HepG2 (cell line): Measurements from ENCODE around the gene NRL. TPM values are rescaled to one million over a fixed set of nuclear protein-coding genes. Genes with fewer than 3 reads are reported as not detected.

Experiments
- HDAC1 ChIP-seq: sonication (generic); formaldehyde crosslinking; IDR thresholded peaks from 2 replicates; pipeline ENCODE4 v1.5.1; 2020; ENCODE audit warnings: mild to moderate bottlenecking, missing genetic modification reagents
- HOXA9 ChIP-seq: sonication (generic); formaldehyde crosslinking; IDR thresholded peaks from 2 replicates; pipeline ENCODE4 v1.8.1; 2022; ENCODE audit warnings: missing genetic modification reagents, mild to moderate bottlenecking, moderate library complexity, borderline replicate concordance
- KAT7 ChIP-seq: IDR thresholded peaks from 2 replicates; pipeline ENCODE4 v1.6.1; 2018; ENCODE audit warnings: borderline replicate concordance, missing compliant biosample characterization
- MED13 ChIP-seq: sonication (generic); formaldehyde crosslinking; IDR thresholded peaks from 2 replicates; pipeline ENCODE4 v1.5.0; 2020; ENCODE audit warnings: missing genetic modification reagents
- ZNF589 ChIP-seq: sonication (generic); formaldehyde crosslinking; conservative IDR thresholded peaks from 2 replicates; pipeline ENCODE4 v1.8.0; 2022; ENCODE audit warnings: mild to moderate bottlenecking, moderate library complexity, missing genetic modification reagents
- polyA plus RNA-seq, 8 experiments: library from polyadenylated mRNA; depleted of rRNA in 3 of 8; stranded (reverse) in 7 of 8; unstranded in 1 of 8; fragments of >200 nt; fragmentation: Illumina TruSeq in 4 of 8; extraction: Trizol in 4 of 8; gene quantifications; 2 replicates each; pipeline versions ENCODE4 v1.2.1 to v1.2.3, GENCODE V29; 2011 to 2016; ENCODE audit warnings: low read depth in 4 of 8, missing spikeins in 1 of 8, mixed read lengths in 1 of 8; ENCODE audit not compliant: insufficient read depth in 1 of 8
- total RNA-seq, 5 experiments: library from RNA; depleted of rRNA; stranded (reverse); fragments of >200 nt; fragmentation: Illumina TruSeq; extraction: Trizol; gene quantifications; 2 replicates each; pipeline ENCODE4 v1.2.3, GENCODE V29; 2016; ENCODE audit warnings: low read depth in 1 of 5
- TF ChIP-seq, protein P1 (sequence below), 2 experiments: sonication (generic) in 1 of 2; formaldehyde crosslinking in 1 of 2; IDR thresholded peaks; 2 replicates each; pipeline versions ENCODE4 v1.4.0 to v1.6.1; 2016 to 2020; ENCODE audit warnings: borderline replicate concordance in 1 of 2, low read depth in 1 of 2, mild to moderate bottlenecking in 1 of 2, missing genetic modification reagents in 1 of 2
- TF ChIP-seq, protein P2 (sequence below): sonication (generic); formaldehyde crosslinking; IDR thresholded peaks from 2 replicates; pipeline ENCODE4 v1.5.1; 2020; ENCODE audit warnings: missing genetic modification reagents, mild to moderate bottlenecking, borderline replicate concordance
- TF ChIP-seq, protein P3 (sequence below): sonication (generic); formaldehyde crosslinking; IDR thresholded peaks from 2 replicates; pipeline ENCODE4 v1.5.1; 2020; ENCODE audit warnings: missing genetic modification reagents, mild to moderate bottlenecking, borderline replicate concordance
- TF ChIP-seq, protein P4 (sequence below): sonication (generic); formaldehyde crosslinking; IDR thresholded peaks from 2 replicates; pipeline ENCODE4 v1.4.0; 2020; ENCODE audit warnings: missing genetic modification reagents, borderline replicate concordance
- TF ChIP-seq, protein P5 (sequence below): sonication (generic); formaldehyde crosslinking; IDR thresholded peaks from 2 replicates; pipeline ENCODE4 v1.8.0; 2022; ENCODE audit warnings: mild to moderate bottlenecking, missing genetic modification reagents
- TF ChIP-seq, protein P6 (sequence below): IDR thresholded peaks from 2 replicates; pipeline ENCODE4 v1.6.1; 2012; ENCODE audit warnings: low read depth, low read length, improper control_type of control experiment

NRL gene
- total and polyA plus RNA-seq, 2 of the 13 experiments (the other 11 are each of a cell fraction or from before 2014, with no cell fraction given) = 2.5 to 4.7 TPM

DNA sequence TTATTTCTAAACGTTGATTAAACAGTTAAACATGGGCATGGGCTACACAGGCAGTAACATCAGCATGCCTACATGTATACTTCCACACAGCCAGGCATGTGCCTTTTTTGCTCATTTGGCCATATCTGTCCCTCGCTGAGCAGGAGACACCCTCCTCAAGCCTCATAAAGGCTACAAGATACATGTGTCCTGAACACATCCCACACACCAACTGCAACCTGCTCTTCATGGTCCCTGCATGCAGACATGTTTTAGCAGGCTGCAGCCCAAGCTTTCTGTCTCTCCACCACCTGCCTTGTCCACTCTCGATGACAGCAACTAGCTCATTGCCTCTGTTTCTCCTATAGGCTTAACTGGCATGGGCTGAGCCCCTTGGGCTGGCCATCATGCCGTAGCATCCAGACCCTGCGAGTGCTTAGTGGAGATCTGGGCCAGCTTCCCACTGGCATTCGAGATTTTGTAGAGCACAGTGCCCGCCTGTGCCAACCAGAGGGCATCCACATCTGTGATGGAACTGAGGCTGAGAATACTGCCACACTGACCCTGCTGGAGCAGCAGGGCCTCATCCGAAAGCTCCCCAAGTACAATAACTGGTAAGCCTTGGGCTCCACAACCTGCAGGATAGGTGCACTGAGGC lies 18.1 kb downstream of the NRL start (continued):
- TF ChIP-seq, protein P1, sequence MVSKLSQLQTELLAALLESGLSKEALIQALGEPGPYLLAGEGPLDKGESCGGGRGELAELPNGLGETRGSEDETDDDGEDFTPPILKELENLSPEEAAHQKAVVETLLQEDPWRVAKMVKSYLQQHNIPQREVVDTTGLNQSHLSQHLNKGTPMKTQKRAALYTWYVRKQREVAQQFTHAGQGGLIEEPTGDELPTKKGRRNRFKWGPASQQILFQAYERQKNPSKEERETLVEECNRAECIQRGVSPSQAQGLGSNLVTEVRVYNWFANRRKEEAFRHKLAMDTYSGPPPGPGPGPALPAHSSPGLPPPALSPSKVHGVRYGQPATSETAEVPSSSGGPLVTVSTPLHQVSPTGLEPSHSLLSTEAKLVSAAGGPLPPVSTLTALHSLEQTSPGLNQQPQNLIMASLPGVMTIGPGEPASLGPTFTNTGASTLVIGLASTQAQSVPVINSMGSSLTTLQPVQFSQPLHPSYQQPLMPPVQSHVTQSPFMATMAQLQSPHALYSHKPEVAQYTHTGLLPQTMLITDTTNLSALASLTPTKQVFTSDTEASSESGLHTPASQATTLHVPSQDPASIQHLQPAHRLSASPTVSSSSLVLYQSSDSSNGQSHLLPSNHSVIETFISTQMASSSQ (IDR thresholded peaks at IDR 0.05; ENCODE audit: low read depth) = no peak
- TF ChIP-seq, protein P1 (CRISPR knock-in tag; IDR thresholded peaks at IDR 0.05; ENCODE audit: borderline replicate concordance) = no peak
- TF ChIP-seq MED13 (CRISPR knock-in tag) (no peak), KAT7 (no peak; the same call in 1 of the 2 replicates), HDAC1 (CRISPR knock-in tag) (no peak), HOXA9 (CRISPR knock-in tag) (no peak), ZNF589 (CRISPR knock-in tag) (no peak)
- TF ChIP-seq, protein P2, sequence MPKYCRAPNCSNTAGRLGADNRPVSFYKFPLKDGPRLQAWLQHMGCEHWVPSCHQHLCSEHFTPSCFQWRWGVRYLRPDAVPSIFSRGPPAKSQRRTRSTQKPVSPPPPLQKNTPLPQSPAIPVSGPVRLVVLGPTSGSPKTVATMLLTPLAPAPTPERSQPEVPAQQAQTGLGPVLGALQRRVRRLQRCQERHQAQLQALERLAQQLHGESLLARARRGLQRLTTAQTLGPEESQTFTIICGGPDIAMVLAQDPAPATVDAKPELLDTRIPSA (CRISPR knock-in tag) = no peak
- TF ChIP-seq, protein P3, sequence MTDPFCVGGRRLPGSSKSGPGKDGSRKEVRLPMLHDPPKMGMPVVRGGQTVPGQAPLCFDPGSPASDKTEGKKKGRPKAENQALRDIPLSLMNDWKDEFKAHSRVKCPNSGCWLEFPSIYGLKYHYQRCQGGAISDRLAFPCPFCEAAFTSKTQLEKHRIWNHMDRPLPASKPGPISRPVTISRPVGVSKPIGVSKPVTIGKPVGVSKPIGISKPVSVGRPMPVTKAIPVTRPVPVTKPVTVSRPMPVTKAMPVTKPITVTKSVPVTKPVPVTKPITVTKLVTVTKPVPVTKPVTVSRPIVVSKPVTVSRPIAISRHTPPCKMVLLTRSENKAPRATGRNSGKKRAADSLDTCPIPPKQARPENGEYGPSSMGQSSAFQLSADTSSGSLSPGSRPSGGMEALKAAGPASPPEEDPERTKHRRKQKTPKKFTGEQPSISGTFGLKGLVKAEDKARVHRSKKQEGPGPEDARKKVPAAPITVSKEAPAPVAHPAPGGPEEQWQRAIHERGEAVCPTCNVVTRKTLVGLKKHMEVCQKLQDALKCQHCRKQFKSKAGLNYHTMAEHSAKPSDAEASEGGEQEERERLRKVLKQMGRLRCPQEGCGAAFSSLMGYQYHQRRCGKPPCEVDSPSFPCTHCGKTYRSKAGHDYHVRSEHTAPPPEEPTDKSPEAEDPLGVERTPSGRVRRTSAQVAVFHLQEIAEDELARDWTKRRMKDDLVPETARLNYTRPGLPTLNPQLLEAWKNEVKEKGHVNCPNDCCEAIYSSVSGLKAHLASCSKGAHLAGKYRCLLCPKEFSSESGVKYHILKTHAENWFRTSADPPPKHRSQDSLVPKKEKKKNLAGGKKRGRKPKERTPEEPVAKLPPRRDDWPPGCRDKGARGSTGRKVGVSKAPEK (CRISPR knock-in tag) = no peak; the same call in 1 of the 2 replicates
- TF ChIP-seq, protein P4, sequence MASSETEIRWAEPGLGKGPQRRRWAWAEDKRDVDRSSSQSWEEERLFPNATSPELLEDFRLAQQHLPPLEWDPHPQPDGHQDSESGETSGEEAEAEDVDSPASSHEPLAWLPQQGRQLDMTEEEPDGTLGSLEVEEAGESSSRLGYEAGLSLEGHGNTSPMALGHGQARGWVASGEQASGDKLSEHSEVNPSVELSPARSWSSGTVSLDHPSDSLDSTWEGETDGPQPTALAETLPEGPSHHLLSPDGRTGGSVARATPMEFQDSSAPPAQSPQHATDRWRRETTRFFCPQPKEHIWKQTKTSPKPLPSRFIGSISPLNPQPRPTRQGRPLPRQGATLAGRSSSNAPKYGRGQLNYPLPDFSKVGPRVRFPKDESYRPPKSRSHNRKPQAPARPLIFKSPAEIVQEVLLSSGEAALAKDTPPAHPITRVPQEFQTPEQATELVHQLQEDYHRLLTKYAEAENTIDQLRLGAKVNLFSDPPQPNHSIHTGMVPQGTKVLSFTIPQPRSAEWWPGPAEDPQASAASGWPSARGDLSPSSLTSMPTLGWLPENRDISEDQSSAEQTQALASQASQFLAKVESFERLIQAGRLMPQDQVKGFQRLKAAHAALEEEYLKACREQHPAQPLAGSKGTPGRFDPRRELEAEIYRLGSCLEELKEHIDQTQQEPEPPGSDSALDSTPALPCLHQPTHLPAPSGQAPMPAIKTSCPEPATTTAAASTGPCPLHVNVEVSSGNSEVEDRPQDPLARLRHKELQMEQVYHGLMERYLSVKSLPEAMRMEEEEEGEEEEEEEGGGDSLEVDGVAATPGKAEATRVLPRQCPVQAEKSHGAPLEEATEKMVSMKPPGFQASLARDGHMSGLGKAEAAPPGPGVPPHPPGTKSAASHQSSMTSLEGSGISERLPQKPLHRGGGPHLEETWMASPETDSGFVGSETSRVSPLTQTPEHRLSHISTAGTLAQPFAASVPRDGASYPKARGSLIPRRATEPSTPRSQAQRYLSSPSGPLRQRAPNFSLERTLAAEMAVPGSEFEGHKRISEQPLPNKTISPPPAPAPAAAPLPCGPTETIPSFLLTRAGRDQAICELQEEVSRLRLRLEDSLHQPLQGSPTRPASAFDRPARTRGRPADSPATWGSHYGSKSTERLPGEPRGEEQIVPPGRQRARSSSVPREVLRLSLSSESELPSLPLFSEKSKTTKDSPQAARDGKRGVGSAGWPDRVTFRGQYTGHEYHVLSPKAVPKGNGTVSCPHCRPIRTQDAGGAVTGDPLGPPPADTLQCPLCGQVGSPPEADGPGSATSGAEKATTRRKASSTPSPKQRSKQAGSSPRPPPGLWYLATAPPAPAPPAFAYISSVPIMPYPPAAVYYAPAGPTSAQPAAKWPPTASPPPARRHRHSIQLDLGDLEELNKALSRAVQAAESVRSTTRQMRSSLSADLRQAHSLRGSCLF = no peak
- TF ChIP-seq, protein P5, sequence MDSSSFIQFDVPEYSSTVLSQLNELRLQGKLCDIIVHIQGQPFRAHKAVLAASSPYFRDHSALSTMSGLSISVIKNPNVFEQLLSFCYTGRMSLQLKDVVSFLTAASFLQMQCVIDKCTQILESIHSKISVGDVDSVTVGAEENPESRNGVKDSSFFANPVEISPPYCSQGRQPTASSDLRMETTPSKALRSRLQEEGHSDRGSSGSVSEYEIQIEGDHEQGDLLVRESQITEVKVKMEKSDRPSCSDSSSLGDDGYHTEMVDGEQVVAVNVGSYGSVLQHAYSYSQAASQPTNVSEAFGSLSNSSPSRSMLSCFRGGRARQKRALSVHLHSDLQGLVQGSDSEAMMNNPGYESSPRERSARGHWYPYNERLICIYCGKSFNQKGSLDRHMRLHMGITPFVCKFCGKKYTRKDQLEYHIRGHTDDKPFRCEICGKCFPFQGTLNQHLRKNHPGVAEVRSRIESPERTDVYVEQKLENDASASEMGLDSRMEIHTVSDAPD (CRISPR knock-in tag) = no peak
- TF ChIP-seq, protein P6, sequence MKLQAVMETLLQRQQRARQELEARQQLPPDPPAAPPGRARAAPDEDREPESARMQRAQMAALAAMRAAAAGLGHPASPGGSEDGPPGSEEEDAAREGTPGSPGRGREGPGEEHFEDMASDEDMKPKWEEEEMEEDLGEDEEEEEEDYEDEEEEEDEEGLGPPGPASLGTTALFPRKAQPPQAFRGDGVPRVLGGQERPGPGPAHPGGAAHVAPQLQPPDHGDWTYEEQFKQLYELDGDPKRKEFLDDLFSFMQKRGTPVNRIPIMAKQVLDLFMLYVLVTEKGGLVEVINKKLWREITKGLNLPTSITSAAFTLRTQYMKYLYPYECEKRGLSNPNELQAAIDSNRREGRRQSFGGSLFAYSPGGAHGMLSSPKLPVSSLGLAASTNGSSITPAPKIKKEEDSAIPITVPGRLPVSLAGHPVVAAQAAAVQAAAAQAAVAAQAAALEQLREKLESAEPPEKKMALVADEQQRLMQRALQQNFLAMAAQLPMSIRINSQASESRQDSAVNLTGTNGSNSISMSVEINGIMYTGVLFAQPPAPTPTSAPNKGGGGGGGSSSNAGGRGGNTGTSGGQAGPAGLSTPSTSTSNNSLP = no peak
